ENCODE data around the gene RELN. TPM values are rescaled to one million over a fixed set of nuclear protein-coding genes. Genes with fewer than 3 reads are reported as not detected.

The RELN gene
- total RNA-seq, 1 experiment from 2014 or later, result 0.02 TPM

DNA sequence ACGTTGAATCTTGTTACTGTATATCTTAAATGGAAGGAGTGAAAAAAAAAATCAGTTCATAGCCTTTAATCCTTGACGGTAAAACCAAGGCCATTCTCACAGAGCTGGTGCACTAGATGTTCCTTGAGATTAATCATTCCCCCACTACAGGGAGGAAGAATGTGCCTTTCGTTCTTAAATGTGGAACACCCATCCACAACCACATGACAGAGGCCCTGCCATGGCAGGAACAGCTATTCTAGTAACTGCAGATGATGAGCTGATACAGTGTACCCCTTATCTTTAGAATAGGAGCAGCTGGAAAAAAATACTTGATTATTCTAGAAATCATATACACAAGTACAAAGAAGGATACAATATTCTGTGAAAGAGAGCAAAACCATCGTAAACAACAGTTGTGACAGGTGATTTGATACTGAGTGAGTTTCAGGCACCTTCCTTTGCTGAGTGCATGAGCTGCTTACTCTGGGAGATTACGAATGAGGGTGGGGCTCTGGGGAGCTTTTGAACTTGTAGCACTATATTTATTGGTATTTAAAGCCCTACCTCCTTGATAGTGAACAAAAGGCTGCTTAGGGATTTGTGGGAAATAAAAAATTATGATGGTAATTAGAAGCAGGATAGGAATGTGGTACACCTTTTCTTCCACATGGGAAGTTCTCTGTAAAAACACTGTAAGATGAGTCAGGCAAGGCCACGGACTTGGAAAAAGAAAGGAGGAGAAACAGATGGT, 299.1 kb downstream of the RELN start:
- no peak overlapping the region for H2BK120ac ChIP-seq (ENCODE audit: low read depth, low read length, poor library complexity, severe bottlenecking)
- H3K56ac ChIP-seq (ENCODE audit: insufficient read length, low read depth, low read length), result no peak overlapping the region
- Mint-ChIP-seq H3K9me3 (no peaks in the 10 kb centered on the region), H3K36me3 (ENCODE audit: insufficient read depth in 1 of 3, low read depth in 3 of 3) (no peaks in the 10 kb centered on the region), H3K27ac (no peak overlapping the region), H3K4me1 (0 out of 4 replicates have a peak, but pooled peaks cover 0 to 3% of the 10 kb centered on the region in 2 experiments), H3K4me3 (no peak overlapping the region), H3K27me3 (ENCODE audit: low read depth) (peaks cover 2% of the 10 kb centered on the region; the same call in 1 of the 2 replicates)
- H3K14ac ChIP-seq (ENCODE audit: insufficient read depth, low read length), result no peak overlapping the region
- H3K9ac ChIP-seq (ENCODE audit: extremely low read depth, insufficient read length, low read length), result no peak overlapping the region
- no peak overlapping the region for H2BK5ac ChIP-seq (ENCODE audit: insufficient read length, low read length)
- no peak overlapping the region for H3K4me2 ChIP-seq (ENCODE audit: insufficient read depth, insufficient read length, low read length)
- H3K9me3 ChIP-seq (ENCODE audit: control insufficient read depth, low read depth, low read length), result no peaks in the 10 kb centered on the region
- no peak overlapping the region for H4K8ac ChIP-seq (replicated peaks; ENCODE audit: insufficient read length, low read depth, low read length)
- no peak overlapping the region for H2BK15ac ChIP-seq (ENCODE audit: low read depth, low read length)
- no peak overlapping the region for H3K18ac ChIP-seq (ENCODE audit: insufficient read length, low read depth, low read length)
- no peak overlapping the region for H2AK5ac ChIP-seq (ENCODE audit: insufficient read length, low read length)
- no peaks in the 10 kb centered on the region for H3K79me2 ChIP-seq (ENCODE audit: insufficient read depth, low read length)
- H4K20me1 ChIP-seq (ENCODE audit: control insufficient read depth, insufficient read depth, insufficient read length), result no peaks in the 10 kb centered on the region
- no peaks in the 10 kb centered on the region for H3K79me1 ChIP-seq (ENCODE audit: insufficient read depth, low read depth, low read length, poor library complexity, severe bottlenecking)
- no peak overlapping the region for H2AFZ ChIP-seq (ENCODE audit: low read length)
- H2BK12ac ChIP-seq (ENCODE audit: insufficient read length, low read depth, low read length), result no peak overlapping the region
- no peak overlapping the region for H4K5ac ChIP-seq (ENCODE audit: insufficient read length, low read depth, low read length)
- WGBS (ENCODE audit: extremely low coverage, insufficient read length, low lambda C conversion rate), result no CpG with 5 or more reads among the region's 6 CpGs
- no peak overlapping the region for H2BK20ac ChIP-seq (ENCODE audit: low read depth, low read length, poor library complexity, severe bottlenecking)
- no peak overlapping the region for H3K4ac ChIP-seq (ENCODE audit: low read depth, low read length)
- no peaks in the 10 kb centered on the region for H3K27me3 ChIP-seq (ENCODE audit: insufficient read depth, low read length)
- H4K91ac ChIP-seq (ENCODE audit: insufficient read length, low read depth, low read length), result no peak overlapping the region
- H3K23me2 ChIP-seq (ENCODE audit: insufficient read length, low read depth, low read length, poor library complexity, severe bottlenecking), result no peaks in the 10 kb centered on the region
- TF ChIP-seq, protein P1, sequence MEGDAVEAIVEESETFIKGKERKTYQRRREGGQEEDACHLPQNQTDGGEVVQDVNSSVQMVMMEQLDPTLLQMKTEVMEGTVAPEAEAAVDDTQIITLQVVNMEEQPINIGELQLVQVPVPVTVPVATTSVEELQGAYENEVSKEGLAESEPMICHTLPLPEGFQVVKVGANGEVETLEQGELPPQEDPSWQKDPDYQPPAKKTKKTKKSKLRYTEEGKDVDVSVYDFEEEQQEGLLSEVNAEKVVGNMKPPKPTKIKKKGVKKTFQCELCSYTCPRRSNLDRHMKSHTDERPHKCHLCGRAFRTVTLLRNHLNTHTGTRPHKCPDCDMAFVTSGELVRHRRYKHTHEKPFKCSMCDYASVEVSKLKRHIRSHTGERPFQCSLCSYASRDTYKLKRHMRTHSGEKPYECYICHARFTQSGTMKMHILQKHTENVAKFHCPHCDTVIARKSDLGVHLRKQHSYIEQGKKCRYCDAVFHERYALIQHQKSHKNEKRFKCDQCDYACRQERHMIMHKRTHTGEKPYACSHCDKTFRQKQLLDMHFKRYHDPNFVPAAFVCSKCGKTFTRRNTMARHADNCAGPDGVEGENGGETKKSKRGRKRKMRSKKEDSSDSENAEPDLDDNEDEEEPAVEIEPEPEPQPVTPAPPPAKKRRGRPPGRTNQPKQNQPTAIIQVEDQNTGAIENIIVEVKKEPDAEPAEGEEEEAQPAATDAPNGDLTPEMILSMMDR (conservative IDR thresholded peaks at IDR 0.05), result no peak
- no peak overlapping the region for H3K27ac ChIP-seq (ENCODE audit: insufficient read length, low read depth, low read length)
- H3T11ph ChIP-seq (ENCODE audit: low read length), result no peak overlapping the region
- no peak for DNase-seq
- H3K23ac ChIP-seq (ENCODE audit: insufficient read length, low read depth, low read length), result no peak overlapping the region
- H3K4me1 ChIP-seq (ENCODE audit: insufficient read depth, low read length), result no peaks in the 10 kb centered on the region; the same call in 1 of the 2 replicates

Measured in H9 (cell line).